Liver (tissue), 9 donors: ENCODE measurements around the gene FMN1. TPM values are rescaled to one million over a fixed set of nuclear protein-coding genes. Genes with fewer than 3 reads are reported as not detected.

ENCODE experiments used
- DNase-seq: peaks from one replicate; pipeline ENCODE4 v3.0.0-alpha.2; 2017; ENCODE audit warnings: low spot score
- H3K27ac ChIP-seq, 2 donors: one replicate each; pipeline ENCODE4 v1.7.0; 2013; ENCODE audit warnings: inconsistent platforms in 2 of 2, low read length in 2 of 2, control low read depth in 1 of 2, low read depth in 1 of 2, mild to moderate bottlenecking in 1 of 2
- H3K27me3 ChIP-seq, 4 donors: one replicate each; pipeline versions ENCODE4 v1.6.1 to v1.7.0; 2013; ENCODE audit warnings: low read length in 3 of 4, inconsistent platforms in 1 of 4, mild to moderate bottlenecking in 1 of 4, moderate library complexity in 1 of 4; ENCODE audit not compliant: control insufficient read depth in 4 of 4, insufficient read depth in 4 of 4
- H3K36me3 ChIP-seq, 4 donors: one replicate each; pipeline versions ENCODE4 v1.6.1 to v1.7.0; 2013; ENCODE audit warnings: low read length in 3 of 4, mild to moderate bottlenecking in 3 of 4, low read depth in 1 of 4, moderate library complexity in 1 of 4; ENCODE audit not compliant: control insufficient read depth in 4 of 4, insufficient read depth in 3 of 4
- H3K4me1 ChIP-seq, 4 donors: one replicate each; pipeline versions ENCODE4 v1.6.1 to v1.7.0; 2013; ENCODE audit warnings: low read length in 3 of 4, mild to moderate bottlenecking in 3 of 4, moderate library complexity in 1 of 4; ENCODE audit not compliant: control insufficient read depth in 4 of 4, insufficient read depth in 4 of 4
- H3K4me3 ChIP-seq, 3 donors: one replicate each; pipeline versions ENCODE4 v1.6.1 to v1.7.0; 2013; ENCODE audit warnings: low read length in 3 of 3, control low read depth in 1 of 3, low read depth in 1 of 3, mild to moderate bottlenecking in 1 of 3
- H3K9ac ChIP-seq, 2 donors: one replicate each; pipeline ENCODE4 v1.7.0; 2013; ENCODE audit warnings: low read length in 2 of 2, mild to moderate bottlenecking in 2 of 2, moderate library complexity in 2 of 2, control low read depth in 1 of 2, low read depth in 1 of 2
- H3K9me3 ChIP-seq, 4 donors: one replicate each; pipeline versions ENCODE4 v1.6.1 to v1.7.0; 2013; ENCODE audit warnings: low read length in 3 of 4; ENCODE audit not compliant: control insufficient read depth in 4 of 4
- ATF3 ChIP-seq: IDR thresholded peaks from 2 replicates; pipeline ENCODE4 v1.6.1; 2016; ENCODE audit warnings: antibody characterized with exemption
- FOXA1 ChIP-seq: IDR thresholded peaks from 2 replicates; pipeline ENCODE4 v1.6.1; 2016; ENCODE audit warnings: antibody characterized with exemption
- FOXA2 ChIP-seq: IDR thresholded peaks from 2 replicates; pipeline ENCODE4 v1.6.1; 2016; ENCODE audit warnings: antibody characterized with exemption
- GABPA ChIP-seq, 2 donors: IDR thresholded peaks in 1 of 2; conservative IDR thresholded peaks in 1 of 2; 2 replicates each; pipeline ENCODE4 v1.6.1; 2016; ENCODE audit warnings: antibody characterized with exemption in 2 of 2, mild to moderate bottlenecking in 1 of 2, moderate library complexity in 1 of 2
- HNF4A ChIP-seq, 2 donors: conservative IDR thresholded peaks; 2 replicates each; pipeline ENCODE4 v1.6.1; 2016; ENCODE audit warnings: antibody characterized with exemption in 2 of 2, mild to moderate bottlenecking in 2 of 2
- HNF4G ChIP-seq: IDR thresholded peaks from 2 replicates; pipeline ENCODE4 v1.6.1; 2016; ENCODE audit warnings: antibody characterized with exemption
- JUND ChIP-seq, 2 donors: IDR thresholded peaks; 2 replicates each; pipeline ENCODE4 v1.6.1; 2016; ENCODE audit warnings: antibody characterized with exemption in 2 of 2
- REST ChIP-seq: IDR thresholded peaks from 2 replicates; pipeline ENCODE4 v1.6.1; 2016; ENCODE audit warnings: antibody characterized with exemption, mild to moderate bottlenecking
- RXRA ChIP-seq, 2 donors: IDR thresholded peaks; 2 replicates each; pipeline ENCODE4 v1.6.1; 2017 to 2018; ENCODE audit warnings: antibody characterized with exemption in 2 of 2, mild to moderate bottlenecking in 1 of 2
- SP1 ChIP-seq: IDR thresholded peaks from 2 replicates; pipeline ENCODE4 v1.6.1; 2018; ENCODE audit warnings: antibody characterized with exemption, mild to moderate bottlenecking
- YY1 ChIP-seq: IDR thresholded peaks from 2 replicates; pipeline ENCODE4 v1.6.1; 2016; ENCODE audit warnings: antibody characterized with exemption, mild to moderate bottlenecking
- ZBTB33 ChIP-seq: IDR thresholded peaks from 2 replicates; pipeline ENCODE4 v1.6.1; 2016; ENCODE audit warnings: antibody characterized with exemption
- WGBS: extraction: QIAGEN DNeasy Blood & Tissue Kit; methylation state at CpG from one replicate; pipeline ENCODE4 v1.1.7; 2013; 5-methylcytosine and 5-hydroxymethylcytosine counted together
- polyA plus RNA-seq, 2 donors: library from polyadenylated mRNA; stranded (reverse) in 1 of 2; unstranded in 1 of 2; fragments of 200-250 nt in 1 of 2; fragments of >200 nt in 1 of 2; fragmentation: Nextera tagmentation in 1 of 2; extraction: Ambion mirVana in 1 of 2; gene quantifications; one replicate each; pipeline versions ENCODE4 v1.2.1 to v1.2.3, GENCODE V29; 2013 to 2015
- total RNA-seq, 2 donors: library from RNA; depleted of rRNA; stranded (reverse); fragments of >200 nt; gene quantifications; one replicate each; pipeline ENCODE4 v1.2.3, GENCODE V29; 2014
- TF ChIP-seq, protein P1 (sequence below): fragments of 150-350 bp; IDR thresholded peaks from 2 replicates; pipeline ENCODE4 v1.5.1; 2017; ENCODE audit warnings: improper control_type of control experiment, low read depth, low read length; ENCODE audit not compliant: missing input control
- TF ChIP-seq, protein P2 (sequence below): IDR thresholded peaks from 2 replicates; pipeline ENCODE4 v1.6.1; 2016; ENCODE audit warnings: antibody characterized with exemption
- donor health status: healthy.
- donor health status: healthy.
- donor health status: healthy.
- donor health status: healthy.
- donor health status: healthy.

The FMN1 gene
- total and polyA plus RNA-seq, 4 donors = 0.21 to 5.4 (median 0.53) TPM

DNA sequence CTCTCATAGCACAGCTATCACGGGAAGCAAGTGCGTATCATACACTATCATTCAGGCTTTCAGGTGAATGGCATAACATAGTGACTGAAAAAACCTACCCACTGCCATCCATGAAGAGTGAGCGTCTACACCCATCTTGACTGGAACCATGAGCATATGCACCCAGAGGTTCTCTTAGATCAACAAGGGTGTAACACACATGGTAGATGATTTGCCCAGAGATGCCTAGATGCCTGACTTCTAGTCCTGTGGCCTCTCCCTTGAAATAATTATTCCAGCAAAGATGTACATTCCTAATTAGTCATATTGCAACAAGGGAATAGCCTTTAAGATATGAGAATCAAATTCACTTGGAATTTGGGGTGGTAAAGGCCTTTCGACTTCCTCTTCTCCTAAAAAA, 248.3 kb downstream of the FMN1 start:
- WGBS = 94% methylated on average over 4 of the region's 4 CpGs
- Histone ChIP-seq H3K9me3 (peaks cover 0 to 4% (median 0%) of the 10 kb centered on the region in 4 donors), H3K9ac (no peak overlapping the region)

More for the DNA sequence above, 248.3 kb downstream of the FMN1 start:
- no peak for DNase-seq
- Histone ChIP-seq H3K27ac (no peak overlapping the region), H3K4me1 (no peaks in the 10 kb centered on the region), H3K27me3 (no peaks in the 10 kb centered on the region), H3K36me3 (no peaks in the 10 kb centered on the region), H3K4me3 (no peak overlapping the region)
- no peak for TF ChIP-seq ZBTB33
- TF ChIP-seq RXRA (IDR thresholded peaks at IDR 0.05) = no peak
- TF ChIP-seq, protein P1, sequence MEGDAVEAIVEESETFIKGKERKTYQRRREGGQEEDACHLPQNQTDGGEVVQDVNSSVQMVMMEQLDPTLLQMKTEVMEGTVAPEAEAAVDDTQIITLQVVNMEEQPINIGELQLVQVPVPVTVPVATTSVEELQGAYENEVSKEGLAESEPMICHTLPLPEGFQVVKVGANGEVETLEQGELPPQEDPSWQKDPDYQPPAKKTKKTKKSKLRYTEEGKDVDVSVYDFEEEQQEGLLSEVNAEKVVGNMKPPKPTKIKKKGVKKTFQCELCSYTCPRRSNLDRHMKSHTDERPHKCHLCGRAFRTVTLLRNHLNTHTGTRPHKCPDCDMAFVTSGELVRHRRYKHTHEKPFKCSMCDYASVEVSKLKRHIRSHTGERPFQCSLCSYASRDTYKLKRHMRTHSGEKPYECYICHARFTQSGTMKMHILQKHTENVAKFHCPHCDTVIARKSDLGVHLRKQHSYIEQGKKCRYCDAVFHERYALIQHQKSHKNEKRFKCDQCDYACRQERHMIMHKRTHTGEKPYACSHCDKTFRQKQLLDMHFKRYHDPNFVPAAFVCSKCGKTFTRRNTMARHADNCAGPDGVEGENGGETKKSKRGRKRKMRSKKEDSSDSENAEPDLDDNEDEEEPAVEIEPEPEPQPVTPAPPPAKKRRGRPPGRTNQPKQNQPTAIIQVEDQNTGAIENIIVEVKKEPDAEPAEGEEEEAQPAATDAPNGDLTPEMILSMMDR = no peak
- TF ChIP-seq, protein P2, sequence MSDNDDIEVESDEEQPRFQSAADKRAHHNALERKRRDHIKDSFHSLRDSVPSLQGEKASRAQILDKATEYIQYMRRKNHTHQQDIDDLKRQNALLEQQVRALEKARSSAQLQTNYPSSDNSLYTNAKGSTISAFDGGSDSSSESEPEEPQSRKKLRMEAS = no peak
- no peak for TF ChIP-seq FOXA2
- TF ChIP-seq GABPA (IDR thresholded peaks at IDR 0.05 in 1 of 2, conservative IDR thresholded peaks at IDR 0.05 in 1 of 2) = no peak
- TF ChIP-seq FOXA1 = no peak
- no peak for TF ChIP-seq HNF4A (conservative IDR thresholded peaks at IDR 0.05)
- no peak for TF ChIP-seq SP1
- no peak for TF ChIP-seq ATF3
- no peak for TF ChIP-seq HNF4G
- no peak for TF ChIP-seq REST
- TF ChIP-seq YY1 = no peak
- TF ChIP-seq JUND (IDR thresholded peaks at IDR 0.05) = no peak
